ENCODE data around the gene BEST2.
"Not testable (repeated sequence)": the region's sequence is repeated elsewhere in the genome, so short reads cannot be mapped to it uniquely, and the experiment has no call there.

BEST2 gene

DNA sequence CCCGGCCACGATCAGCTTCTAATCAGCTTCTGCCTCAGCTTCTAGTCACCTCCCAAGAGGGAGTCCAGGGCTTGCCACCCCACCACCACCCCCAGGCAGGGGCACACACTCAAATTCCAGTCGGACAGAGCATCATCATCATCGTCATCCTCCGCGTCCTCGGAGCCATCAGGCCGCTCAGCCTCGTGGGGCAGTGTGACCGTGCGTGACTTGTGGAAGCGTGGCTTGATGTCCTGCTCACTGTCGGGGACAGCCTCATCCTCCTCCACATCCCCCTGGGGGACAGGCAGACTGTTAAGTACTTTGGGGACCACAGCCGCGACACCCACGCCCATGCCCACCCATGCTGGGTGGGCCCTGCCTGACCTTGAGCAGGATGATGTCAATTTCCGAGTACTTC, 40.4 kb upstream of the BEST2 start:
- H3K9me2 ChIP-seq (replicated peaks; ENCODE audit: low read depth, low read length): no peaks in the 10 kb centered on the region
- H3F3A ChIP-seq (ENCODE audit: low read depth): no peaks in the 10 kb centered on the region
- no peak overlapping the region for H3K4me3 ChIP-seq (ENCODE audit: low read length, poor library complexity, severe bottlenecking)
- H3K79me2 ChIP-seq (ENCODE audit: insufficient read depth, low read length): 0 out of 2 replicates have a peak, but pooled peaks cover 4% of the 10 kb centered on the region
- H3K4me1 ChIP-seq (ENCODE audit: insufficient read depth, low read length, poor library complexity, severe bottlenecking): no peaks in the 10 kb centered on the region
- no peaks in the 10 kb centered on the region for H3K27me3 ChIP-seq (ENCODE audit: insufficient read depth, low read length, poor library complexity, severe bottlenecking)
- TF ChIP-seq EZH2phosphoT487 (IDR thresholded peaks at IDR 0.05; ENCODE audit: borderline replicate concordance): no peak
- TF ChIP-seq, protein P1, sequence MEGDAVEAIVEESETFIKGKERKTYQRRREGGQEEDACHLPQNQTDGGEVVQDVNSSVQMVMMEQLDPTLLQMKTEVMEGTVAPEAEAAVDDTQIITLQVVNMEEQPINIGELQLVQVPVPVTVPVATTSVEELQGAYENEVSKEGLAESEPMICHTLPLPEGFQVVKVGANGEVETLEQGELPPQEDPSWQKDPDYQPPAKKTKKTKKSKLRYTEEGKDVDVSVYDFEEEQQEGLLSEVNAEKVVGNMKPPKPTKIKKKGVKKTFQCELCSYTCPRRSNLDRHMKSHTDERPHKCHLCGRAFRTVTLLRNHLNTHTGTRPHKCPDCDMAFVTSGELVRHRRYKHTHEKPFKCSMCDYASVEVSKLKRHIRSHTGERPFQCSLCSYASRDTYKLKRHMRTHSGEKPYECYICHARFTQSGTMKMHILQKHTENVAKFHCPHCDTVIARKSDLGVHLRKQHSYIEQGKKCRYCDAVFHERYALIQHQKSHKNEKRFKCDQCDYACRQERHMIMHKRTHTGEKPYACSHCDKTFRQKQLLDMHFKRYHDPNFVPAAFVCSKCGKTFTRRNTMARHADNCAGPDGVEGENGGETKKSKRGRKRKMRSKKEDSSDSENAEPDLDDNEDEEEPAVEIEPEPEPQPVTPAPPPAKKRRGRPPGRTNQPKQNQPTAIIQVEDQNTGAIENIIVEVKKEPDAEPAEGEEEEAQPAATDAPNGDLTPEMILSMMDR (conservative IDR thresholded peaks at IDR 0.05; ENCODE audit: low read length): no peak
- H4K20me1 ChIP-seq (ENCODE audit: insufficient read depth, low read length, poor library complexity, severe bottlenecking): no peaks in the 10 kb centered on the region
- H3K4me2 ChIP-seq (ENCODE audit: low read depth, low read length, poor library complexity, severe bottlenecking): no peak overlapping the region
- peaks cover 66% of the 10 kb centered on the region; the same call in 1 of the 2 replicates for H3K36me3 ChIP-seq (ENCODE audit: insufficient read depth, low read length)
- no peaks in the 10 kb centered on the region for H3K9me3 ChIP-seq (ENCODE audit: insufficient read depth, low read depth, low read length)
- H3K9ac ChIP-seq (ENCODE audit: low read depth, low read length, poor library complexity, severe bottlenecking): no peak overlapping the region
- H2AFZ ChIP-seq (ENCODE audit: low read length): no peak overlapping the region

DNA sequence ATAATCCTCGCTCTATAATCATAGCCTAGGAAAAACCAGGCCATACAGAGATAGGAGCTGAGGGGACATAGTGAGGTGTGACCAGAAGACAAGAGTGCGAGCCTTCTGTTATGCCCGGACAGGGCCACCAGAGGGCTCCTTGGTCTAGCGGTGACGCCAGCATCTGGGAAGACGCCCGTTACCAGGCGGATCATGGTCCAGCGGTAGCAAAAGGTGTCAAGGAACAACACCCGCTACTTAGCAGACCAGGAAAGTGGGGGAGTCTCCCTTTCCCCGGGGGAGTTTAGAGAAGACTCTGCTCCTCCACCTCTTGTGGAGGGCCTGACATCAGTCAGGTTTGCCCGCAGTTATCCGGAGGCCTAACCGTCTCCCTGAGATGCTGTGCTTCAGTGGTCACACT, 39.5 kb upstream of the BEST2 start:
- H3K4me3 ChIP-seq (ENCODE audit: low read length, poor library complexity, severe bottlenecking); H4K20me1 ChIP-seq (ENCODE audit: insufficient read depth, low read length, poor library complexity, severe bottlenecking); H3F3A ChIP-seq (ENCODE audit: low read depth); H2AFZ ChIP-seq (ENCODE audit: low read length); H3K9me3 ChIP-seq (ENCODE audit: insufficient read depth, low read depth, low read length); H3K4me2 ChIP-seq (ENCODE audit: low read depth, low read length, poor library complexity, severe bottlenecking); H3K9ac ChIP-seq (ENCODE audit: low read depth, low read length, poor library complexity, severe bottlenecking); H3K9me2 ChIP-seq (replicated peaks; ENCODE audit: low read depth, low read length); H3K4me1 ChIP-seq (ENCODE audit: insufficient read depth, low read length, poor library complexity, severe bottlenecking); H3K27me3 ChIP-seq (ENCODE audit: insufficient read depth, low read length, poor library complexity, severe bottlenecking): not testable (repeated sequence)
- Histone ChIP-seq H3K36me3 (ENCODE audit: insufficient read depth, low read length) (peaks cover 57% of the 10 kb centered on the region; the same call in 1 of the 2 replicates), H3K79me2 (ENCODE audit: insufficient read depth, low read length) (peaks cover 12% of the 10 kb centered on the region; the same call in 1 of the 2 replicates)

DNA sequence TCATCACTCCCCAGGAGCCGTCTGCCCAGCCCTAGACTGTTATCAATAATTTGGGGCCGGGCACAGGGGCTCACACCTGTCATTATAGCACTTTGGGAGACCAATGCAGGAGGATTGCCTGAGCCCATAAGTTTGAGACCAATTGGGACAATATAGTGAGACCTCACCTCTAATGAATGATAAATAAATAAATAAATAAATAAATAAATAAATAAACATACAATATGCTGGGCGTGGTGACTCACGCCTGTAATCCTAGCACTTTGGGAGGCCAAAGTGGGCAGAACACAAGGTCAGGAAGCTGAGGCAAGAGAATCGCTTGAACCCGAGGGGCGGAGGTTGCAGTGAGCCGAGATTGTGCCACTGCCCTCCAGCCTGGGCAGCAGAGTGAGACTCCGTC, 38.3 kb upstream of the BEST2 start:
- H3K27me3 ChIP-seq (ENCODE audit: insufficient read depth, low read length, poor library complexity, severe bottlenecking); H3K9me3 ChIP-seq (ENCODE audit: insufficient read depth, low read depth, low read length); H3K4me2 ChIP-seq (ENCODE audit: low read depth, low read length, poor library complexity, severe bottlenecking); H3F3A ChIP-seq (ENCODE audit: low read depth); H4K20me1 ChIP-seq (ENCODE audit: insufficient read depth, low read length, poor library complexity, severe bottlenecking); H3K9ac ChIP-seq (ENCODE audit: low read depth, low read length, poor library complexity, severe bottlenecking); H2AFZ ChIP-seq (ENCODE audit: low read length); H3K4me1 ChIP-seq (ENCODE audit: insufficient read depth, low read length, poor library complexity, severe bottlenecking); H3K4me3 ChIP-seq (ENCODE audit: low read length, poor library complexity, severe bottlenecking); H3K9me2 ChIP-seq (replicated peaks; ENCODE audit: low read depth, low read length): not testable (repeated sequence)
- Histone ChIP-seq H3K36me3 (ENCODE audit: insufficient read depth, low read length) (peaks cover 54% of the 10 kb centered on the region; the same call in 1 of the 2 replicates), H3K79me2 (ENCODE audit: insufficient read depth, low read length) (peaks cover 18% of the 10 kb centered on the region; the same call in 1 of the 2 replicates)

DNA sequence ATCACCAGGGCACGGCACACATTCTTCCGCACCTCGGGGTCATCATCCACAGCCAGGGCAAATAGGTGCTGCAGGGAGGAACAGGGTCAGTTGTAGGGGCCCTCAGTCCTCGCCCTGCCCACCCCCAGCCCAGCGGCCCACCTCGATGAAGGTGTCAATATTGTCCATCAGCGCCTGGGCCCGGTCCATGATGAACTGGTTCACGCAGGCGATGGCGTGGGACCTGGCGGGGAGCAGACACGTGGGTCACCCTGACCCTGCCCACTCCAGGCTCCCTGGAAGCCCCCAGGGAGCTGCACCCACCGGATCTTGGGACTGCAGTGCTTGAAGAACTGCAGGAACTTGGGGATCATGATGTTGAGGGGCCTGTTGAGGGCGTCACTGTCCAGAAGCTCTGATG, 36.5 kb upstream of the BEST2 start:
- no peaks in the 10 kb centered on the region for H3K9me3 ChIP-seq (ENCODE audit: insufficient read depth, low read depth, low read length)
- no peak overlapping the region for H2AFZ ChIP-seq (ENCODE audit: low read length)
- no peaks in the 10 kb centered on the region for H3K9me2 ChIP-seq (replicated peaks; ENCODE audit: low read depth, low read length)
- peaks cover 22% of the 10 kb centered on the region for H4K20me1 ChIP-seq (ENCODE audit: insufficient read depth, low read length, poor library complexity, severe bottlenecking)
- H3K79me2 ChIP-seq (ENCODE audit: insufficient read depth, low read length): peaks cover 36% of the 10 kb centered on the region
- H3K4me3 ChIP-seq (ENCODE audit: low read length, poor library complexity, severe bottlenecking): no peak overlapping the region
- no peak overlapping the region for H3K9ac ChIP-seq (ENCODE audit: low read depth, low read length, poor library complexity, severe bottlenecking)
- H3K4me2 ChIP-seq (ENCODE audit: low read depth, low read length, poor library complexity, severe bottlenecking): no peak overlapping the region
- H3K4me1 ChIP-seq (ENCODE audit: insufficient read depth, low read length, poor library complexity, severe bottlenecking): no peaks in the 10 kb centered on the region
- TF ChIP-seq, protein P1 (conservative IDR thresholded peaks at IDR 0.05; ENCODE audit: low read length): no peak
- TF ChIP-seq EZH2phosphoT487 (IDR thresholded peaks at IDR 0.05; ENCODE audit: borderline replicate concordance): no peak
- H3K27me3 ChIP-seq (ENCODE audit: insufficient read depth, low read length, poor library complexity, severe bottlenecking): no peaks in the 10 kb centered on the region
- peaks cover 54% of the 10 kb centered on the region; the same call in 1 of the 2 replicates for H3K36me3 ChIP-seq (ENCODE audit: insufficient read depth, low read length)
- no peaks in the 10 kb centered on the region for H3F3A ChIP-seq (ENCODE audit: low read depth)

All from Loucy (cell line).